Neutrophil (primary cell): ENCODE measurements around the gene ARHGEF39.

Experiments used
- H3K27ac ChIP-seq: fragments of 200-600 bp; sonication (generic); 2 replicates; pipeline ENCODE4 v1.5.1; 2016; ENCODE audit warnings: mild to moderate bottlenecking, moderate library complexity
- H3K27me3 ChIP-seq: fragments of 200-600 bp; sonication (generic); 2 replicates; pipeline ENCODE4 v1.6.0; 2016; ENCODE audit warnings: mild to moderate bottlenecking
- H3K36me3 ChIP-seq: fragments of 200-600 bp; sonication (generic); 2 replicates; pipeline ENCODE4 v1.5.1; 2017
- H3K4me1 ChIP-seq, 2 experiments: fragments of 200-600 bp in 1 of 2; sonication (generic) in 1 of 2; 1 replicate in 1 of 2; 2 replicates in 1 of 2; pipeline versions ENCODE4 v1.5.1 to v1.6.1; 2013 to 2016; ENCODE audit warnings: low read depth in 1 of 2, low read length in 1 of 2, mild to moderate bottlenecking in 1 of 2, moderate library complexity in 1 of 2; ENCODE audit not compliant: control insufficient read depth in 1 of 2, insufficient read depth in 1 of 2
- H3K4me3 ChIP-seq, 2 experiments: fragments of 200-600 bp in 1 of 2; sonication (generic) in 1 of 2; 1 replicate in 1 of 2; 2 replicates in 1 of 2; pipeline ENCODE4 v1.5.1; 2013 to 2016; ENCODE audit warnings: low read depth in 1 of 2, low read length in 1 of 2, mild to moderate bottlenecking in 1 of 2, moderate library complexity in 1 of 2
- H3K9me3 ChIP-seq: fragments of 200-600 bp; sonication (generic); 2 replicates; pipeline ENCODE4 v1.5.1; 2016
- CTCF ChIP-seq: fragments of 200-600 bp; sonication (generic); IDR thresholded peaks from 2 replicates; pipeline ENCODE4 v1.5.1; 2016; ENCODE audit warnings: antibody characterized with exemption

ARHGEF39 gene

DNA sequence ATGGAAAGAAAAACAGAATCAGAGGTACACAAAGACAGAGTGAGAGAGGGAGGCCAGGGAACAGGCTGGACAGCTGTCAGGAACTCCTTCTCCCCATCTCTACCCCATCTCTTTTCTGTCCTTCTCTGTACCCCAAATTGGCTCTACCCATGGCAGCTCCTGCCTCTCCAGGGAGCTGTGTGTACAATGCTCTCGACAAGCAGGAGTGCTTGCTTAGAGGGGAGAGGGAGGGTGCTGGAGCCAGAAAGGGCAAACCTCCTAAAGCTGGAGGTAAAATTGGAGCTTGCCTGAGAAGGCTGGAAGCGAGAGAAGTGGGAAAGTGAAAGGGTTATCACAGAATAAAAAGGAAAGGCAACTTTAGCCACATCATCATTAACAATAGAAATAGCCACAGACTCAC is 18.3 kb upstream of the ARHGEF39 start:
- H3K4me1 ChIP-seq: no peaks in the 10 kb centered on the region
- H3K4me3 ChIP-seq: no peak overlapping the region
- no peak overlapping the region for H3K27ac ChIP-seq
- TF ChIP-seq CTCF: no peak
- H3K9me3 ChIP-seq: no peaks in the 10 kb centered on the region
- peaks cover 4% of the 10 kb centered on the region for H3K27me3 ChIP-seq
- no peaks in the 10 kb centered on the region for H3K36me3 ChIP-seq

- TF ChIP-seq CTCF: no peak
- Histone ChIP-seq H3K9me3 (no peaks in the 10 kb centered on the region), H3K36me3 (no peaks in the 10 kb centered on the region), H3K4me3 (no peak overlapping the region), H3K27ac (no peak overlapping the region), H3K27me3 (no peaks in the 10 kb centered on the region), H3K4me1 (no peaks in the 10 kb centered on the region)
These were observed 17.7 kb upstream of the ARHGEF39 start for GRCh38 chr9:35682520-35683315.

GRCh38 chr9:35682051-35682450 is 17.1 kb upstream of the ARHGEF39 start:
- H3K27me3 ChIP-seq: peaks cover 3% of the 10 kb centered on the region
- TF ChIP-seq CTCF: no peak
- no peak overlapping the region for H3K4me3 ChIP-seq
- no peaks in the 10 kb centered on the region for H3K4me1 ChIP-seq
- H3K9me3 ChIP-seq: no peaks in the 10 kb centered on the region
- no peak overlapping the region for H3K27ac ChIP-seq
- no peaks in the 10 kb centered on the region for H3K36me3 ChIP-seq

DNA sequence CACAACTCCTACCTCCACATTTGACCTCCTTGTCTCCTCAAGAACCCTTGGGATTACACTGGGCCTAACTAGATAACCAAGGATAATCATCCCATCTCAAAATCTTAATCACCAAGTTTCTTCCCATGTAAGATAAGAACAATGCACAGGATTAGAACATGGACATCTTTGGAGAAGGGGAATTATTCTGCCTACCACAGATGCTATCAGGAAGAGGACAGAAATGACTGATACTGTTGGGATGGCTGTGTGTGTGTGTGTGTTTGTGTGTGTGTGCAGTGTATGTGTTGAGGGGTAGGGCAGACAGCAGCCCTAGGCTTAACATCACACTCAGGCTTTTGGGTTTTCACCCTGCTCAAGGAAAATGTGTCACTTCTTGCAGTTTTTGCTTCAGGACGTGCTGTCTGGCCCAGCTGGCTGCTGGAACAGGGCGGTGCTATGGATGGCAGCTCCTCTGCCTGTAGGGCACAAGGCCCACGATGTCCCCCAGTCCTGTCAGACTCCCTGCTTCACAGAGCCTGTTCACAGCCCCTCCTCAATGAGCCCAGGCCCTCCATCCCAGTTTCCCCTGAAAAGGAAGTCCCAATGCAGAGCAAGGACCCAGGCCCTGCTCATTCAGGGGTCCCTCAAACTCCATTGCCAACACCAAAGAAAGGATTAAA is 16.5 kb upstream of the ARHGEF39 start:
- no peak for TF ChIP-seq CTCF
- Histone ChIP-seq H3K4me1 (no peaks in the 10 kb centered on the region), H3K4me3 (no peak overlapping the region), H3K27me3 (peaks cover 8% of the 10 kb centered on the region), H3K9me3 (no peaks in the 10 kb centered on the region), H3K36me3 (no peaks in the 10 kb centered on the region), H3K27ac (no peak overlapping the region)

DNA sequence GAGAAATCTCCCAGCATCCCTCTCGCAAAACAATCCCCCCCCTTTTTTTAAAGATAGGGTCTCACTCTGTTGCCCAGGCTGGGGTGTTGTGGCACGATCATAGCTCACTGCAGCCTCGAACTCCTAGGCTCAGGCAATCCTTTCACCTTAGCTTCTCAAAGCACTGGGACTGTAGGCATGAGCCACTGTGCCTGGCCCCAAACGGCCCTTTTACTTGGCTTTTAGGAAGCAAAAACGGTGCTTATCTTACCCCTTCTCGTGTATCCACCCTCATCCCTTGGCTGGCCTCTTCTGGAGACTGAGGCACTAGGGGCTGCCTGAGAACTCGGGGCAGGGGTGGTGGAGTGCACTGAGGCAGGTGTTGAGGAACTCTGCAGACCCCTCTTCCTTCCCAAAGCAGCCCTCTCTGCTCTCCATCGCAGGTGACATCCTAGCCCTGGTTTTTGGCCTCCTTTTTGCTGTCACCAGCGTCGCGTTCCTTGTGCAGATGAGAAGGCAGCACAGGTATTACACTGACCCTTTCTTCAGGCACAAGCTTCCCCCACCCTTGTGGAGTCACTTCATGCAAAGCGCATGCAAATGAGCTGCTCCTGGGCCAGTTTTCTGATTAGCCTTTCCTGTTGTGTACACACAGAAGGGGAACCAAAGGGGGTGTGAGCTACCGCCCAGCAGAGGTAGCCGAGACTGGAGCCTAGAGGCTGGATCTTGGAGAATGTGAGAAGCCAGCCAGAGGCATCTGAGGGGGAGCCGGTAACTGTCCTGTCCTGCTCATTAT is 15.5 kb upstream of the ARHGEF39 start:
- TF ChIP-seq CTCF: no peak
- no peaks in the 10 kb centered on the region for H3K9me3 ChIP-seq
- H3K4me1 ChIP-seq: peaks cover 4 to 9% of the 10 kb centered on the region in 2 experiments
- H3K36me3 ChIP-seq: no peaks in the 10 kb centered on the region
- no peak overlapping the region for H3K4me3 ChIP-seq
- no peak overlapping the region for H3K27ac ChIP-seq
- peaks cover 18% of the 10 kb centered on the region for H3K27me3 ChIP-seq
